NCI-H1105 (cell line): ENCODE results near the gene CTBP1.

Experiments
- DNase-seq: peaks from one replicate; lab custom pipeline; 2025; lab: John Stamatoyannopoulos, UW

CTBP1 gene

DNA sequence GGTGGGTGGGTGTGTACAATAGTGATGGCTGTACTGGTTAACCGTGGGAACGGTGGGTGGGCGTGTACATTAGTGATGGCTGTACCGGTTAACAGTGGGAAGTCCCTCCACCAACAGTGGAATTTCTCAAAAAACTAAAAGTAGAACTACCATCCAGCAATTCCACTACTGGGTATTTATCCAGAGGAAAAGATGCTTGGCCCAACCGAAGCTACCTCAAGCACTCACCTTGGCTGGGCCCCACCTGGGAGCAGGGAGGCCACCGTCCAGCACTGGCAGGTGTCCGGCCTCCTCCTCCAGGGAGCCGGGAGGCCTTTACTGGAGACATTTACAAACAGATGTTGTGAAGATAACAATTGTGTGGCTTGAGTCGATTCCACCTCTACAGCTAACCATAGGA lies 34.8 kb upstream of the CTBP1 start:
- DNase-seq: no peak

DNA sequence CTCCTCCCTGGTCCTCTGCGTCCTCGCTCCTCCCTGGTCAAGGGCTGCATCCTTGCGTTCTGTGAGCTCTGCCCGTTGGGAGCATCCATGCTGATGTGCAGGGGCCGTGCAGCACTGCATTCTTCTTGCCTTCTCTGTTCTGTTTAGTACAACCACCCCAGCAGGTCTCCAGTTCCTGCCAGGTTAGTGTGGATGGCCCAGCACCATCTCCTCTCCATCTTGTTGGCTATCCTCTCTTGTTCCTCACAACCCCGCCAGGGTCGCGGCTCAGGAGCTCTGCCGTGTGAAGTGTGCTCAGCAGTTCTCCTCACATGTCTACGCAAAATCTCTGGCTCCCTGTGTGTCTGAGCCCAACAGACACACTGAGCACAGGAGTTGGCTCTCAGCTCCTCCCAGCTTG lies 30.3 kb upstream of the CTBP1 start:
- no peak for DNase-seq

DNA sequence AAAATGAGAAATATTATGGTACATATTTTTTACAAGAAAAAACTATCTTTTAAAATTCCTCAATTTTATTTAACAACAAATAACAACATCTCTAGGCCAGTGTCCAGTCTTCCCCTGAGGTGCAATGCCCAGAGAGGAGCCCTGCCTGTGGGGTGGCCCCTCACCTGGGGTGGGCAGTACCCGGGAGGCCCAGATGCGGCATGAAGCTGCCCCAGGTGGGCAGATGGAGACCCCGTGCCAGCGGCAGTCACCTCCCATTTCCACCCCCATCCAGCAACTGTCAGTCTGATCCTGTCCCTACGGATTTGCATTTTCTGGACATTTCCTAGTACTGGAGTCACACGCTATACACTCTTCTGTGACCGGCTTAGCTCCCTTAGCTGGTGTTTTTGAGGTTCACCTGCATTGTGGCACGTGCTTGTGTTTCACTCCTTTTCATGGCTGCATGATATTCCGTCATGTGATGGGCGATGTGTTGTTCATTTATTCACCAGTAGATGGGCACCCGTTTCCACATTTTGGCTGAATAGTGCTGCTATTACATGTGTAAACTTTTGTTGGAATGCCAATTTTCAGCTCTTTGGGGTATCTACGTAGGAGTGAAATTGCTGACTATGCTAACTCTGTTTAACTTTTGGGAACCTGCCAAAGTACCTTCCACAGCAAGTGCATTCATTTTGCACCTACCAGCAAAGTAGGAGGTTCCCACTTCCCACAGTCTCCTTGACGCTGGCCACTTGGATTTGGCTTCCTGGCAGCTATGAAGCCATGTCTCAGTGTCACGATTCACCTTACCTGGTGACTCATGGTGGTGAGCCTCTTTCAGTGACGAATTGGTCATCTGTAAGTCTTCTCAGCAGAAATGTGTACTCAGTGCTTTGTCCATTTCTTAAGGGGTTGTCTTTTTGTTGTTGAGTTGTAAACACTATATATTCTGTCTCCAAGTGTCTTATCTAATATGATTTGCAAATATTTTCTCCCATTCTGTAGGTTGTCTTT lies 29.0 kb upstream of the CTBP1 start:
- no peak for DNase-seq

DNA sequence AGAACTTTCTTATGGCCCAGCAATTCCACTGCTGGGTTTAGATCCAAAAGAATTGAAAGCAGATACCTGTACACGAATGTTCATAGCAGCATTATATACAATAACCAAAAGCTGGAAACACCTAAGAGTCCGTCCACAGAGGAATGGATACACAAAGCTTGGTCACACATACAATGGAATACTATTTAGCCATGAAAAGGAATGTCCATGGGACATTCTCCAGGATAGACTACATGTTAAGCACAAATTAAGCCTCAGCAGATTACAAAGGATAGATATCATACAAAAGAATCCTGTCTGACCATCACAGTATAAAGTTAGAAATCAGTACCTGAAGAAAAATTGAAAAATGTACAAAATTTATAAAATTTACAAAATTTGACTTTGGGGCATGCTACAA lies 28.1 kb upstream of the CTBP1 start:
- DNase-seq: no peak

DNA sequence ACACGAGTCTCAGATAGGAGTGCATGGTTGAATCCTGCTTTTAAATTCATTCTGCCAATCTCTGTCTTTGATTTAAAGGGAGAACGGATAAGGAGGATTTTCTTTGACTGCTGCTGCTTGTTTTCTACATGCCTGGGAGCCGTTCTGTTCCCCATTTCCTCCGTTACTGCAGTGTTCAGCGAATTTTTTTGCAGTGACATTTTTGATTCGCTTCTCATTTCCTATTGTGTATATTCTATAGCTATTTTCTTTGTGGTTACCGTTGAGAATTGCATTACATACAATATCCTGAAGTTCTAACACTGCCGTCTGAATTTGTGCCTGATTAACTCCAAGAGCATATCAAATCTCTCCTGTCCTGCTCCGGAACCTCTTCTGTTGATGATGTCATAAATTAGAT lies 25.9 kb upstream of the CTBP1 start:
- no peak for DNase-seq

DNA sequence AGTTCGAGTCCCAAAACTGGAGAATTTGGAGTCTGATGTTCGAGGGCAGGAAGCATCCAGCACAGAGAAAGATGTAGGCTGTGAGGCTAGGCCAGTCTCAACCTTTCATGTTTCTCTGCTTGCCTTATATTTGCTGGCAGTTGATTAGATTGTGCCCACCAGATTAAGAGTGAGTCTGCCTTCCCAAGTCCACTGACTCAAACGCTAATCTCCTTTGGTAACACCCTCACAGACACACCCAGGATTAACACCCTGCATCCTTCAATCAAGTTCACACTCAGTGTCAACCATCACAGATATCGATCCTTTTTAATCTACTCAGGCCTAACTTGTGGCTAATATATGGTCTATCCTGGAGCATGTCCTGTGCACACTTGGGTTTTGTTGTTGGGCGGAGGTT lies 22.8 kb upstream of the CTBP1 start:
- DNase-seq: no peak

DNA sequence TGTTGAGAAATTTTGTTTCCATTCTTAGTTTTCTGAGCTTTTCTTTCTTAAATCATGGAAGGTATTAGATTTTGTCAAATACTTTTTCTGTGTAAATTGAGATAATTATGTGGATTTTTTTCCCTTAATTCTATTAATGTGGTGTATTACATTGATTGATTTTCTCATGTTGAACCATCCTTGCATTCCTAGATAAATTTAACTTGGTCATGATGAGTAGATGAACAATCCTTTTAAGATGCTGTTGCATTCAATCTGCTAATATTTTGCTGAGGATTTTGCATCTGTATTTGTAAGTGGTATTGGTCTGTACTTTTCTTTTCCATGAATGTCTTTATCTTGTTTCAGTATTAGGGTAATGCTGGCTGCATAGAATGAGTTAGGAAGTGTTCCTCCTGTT lies 20.3 kb upstream of the CTBP1 start:
- no peak for DNase-seq

DNA sequence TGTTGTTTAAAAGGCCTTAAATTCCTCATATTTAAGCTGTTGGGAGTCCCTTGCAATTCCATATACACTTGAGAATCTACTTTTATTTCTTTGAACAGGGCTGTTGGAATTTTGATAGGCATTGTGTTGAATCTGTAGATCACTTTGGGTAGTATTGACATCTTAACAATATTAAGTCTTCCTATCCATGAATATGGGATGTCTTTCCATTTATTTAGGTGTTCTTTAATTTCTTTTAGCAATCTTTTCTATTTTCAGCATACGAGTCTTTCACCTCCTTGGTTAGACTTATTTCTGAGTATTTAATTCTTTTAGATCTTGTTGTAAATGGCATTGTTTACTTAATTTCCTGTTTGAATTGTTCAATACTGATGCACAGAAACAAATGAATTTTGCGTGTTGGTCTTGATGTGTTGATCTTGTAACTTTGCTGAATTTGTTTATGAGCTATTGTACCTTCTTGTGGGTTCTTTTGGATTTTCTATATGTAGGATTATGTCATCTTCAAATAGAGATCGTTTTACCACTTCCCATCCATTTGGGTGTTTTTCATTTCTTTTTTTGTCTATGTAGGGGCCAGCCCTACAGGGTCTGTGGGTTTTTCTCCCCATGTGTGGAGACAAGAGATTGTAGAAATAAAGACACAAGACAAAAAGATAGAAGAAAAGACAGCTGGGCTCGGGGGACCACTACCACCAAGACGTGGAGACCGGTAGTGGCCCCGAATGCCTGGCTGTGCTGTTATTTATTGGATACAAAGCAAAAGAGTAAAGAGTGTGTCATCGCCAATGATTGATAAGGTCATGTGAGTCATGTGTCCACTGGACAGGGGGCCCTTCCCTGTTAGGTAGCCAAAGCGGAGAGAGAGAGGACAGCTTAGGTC lies 18.2 kb upstream of the CTBP1 start:
- DNase-seq: no peak

DNA sequence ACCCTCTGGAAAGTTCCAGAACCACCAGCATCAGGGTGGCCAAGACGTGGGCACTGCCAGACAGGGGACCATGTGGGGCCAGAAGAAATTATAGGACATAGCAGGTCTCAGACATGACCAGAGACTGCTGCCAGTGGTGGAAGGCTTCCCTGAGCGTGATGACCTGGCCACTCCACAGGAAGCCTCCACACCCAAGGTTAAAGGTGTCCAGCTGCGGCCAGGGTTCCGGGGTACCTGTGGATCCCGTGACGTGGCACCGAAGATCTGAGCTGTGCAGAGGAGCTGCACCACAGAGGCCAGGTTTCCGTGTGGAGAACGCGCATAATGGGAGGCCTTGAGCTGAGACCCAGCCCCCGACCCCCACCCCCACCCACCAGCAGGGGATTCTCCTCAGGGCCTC lies 16.4 kb upstream of the CTBP1 start:
- DNase-seq: no peak

DNA sequence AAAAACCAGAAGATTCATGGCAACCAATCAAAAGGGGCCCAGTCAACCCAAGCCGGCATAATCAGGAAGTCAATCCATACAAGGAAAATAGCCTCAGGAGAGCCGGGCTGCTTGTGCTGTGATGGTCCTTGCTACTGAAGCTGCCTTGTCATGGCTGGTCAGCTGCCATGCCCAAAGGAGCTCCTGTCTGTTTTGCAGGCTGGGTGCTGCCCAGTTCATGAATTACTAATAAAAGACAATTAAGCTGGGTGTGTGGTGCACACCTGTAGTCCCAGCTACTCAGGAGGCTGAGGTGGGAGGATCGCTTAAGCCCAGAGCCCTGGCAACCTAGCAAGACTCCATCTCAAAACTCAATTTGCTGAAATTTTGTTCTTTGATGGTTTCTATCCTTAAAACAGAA lies 16.0 kb upstream of the CTBP1 start:
- DNase-seq: no peak

DNA sequence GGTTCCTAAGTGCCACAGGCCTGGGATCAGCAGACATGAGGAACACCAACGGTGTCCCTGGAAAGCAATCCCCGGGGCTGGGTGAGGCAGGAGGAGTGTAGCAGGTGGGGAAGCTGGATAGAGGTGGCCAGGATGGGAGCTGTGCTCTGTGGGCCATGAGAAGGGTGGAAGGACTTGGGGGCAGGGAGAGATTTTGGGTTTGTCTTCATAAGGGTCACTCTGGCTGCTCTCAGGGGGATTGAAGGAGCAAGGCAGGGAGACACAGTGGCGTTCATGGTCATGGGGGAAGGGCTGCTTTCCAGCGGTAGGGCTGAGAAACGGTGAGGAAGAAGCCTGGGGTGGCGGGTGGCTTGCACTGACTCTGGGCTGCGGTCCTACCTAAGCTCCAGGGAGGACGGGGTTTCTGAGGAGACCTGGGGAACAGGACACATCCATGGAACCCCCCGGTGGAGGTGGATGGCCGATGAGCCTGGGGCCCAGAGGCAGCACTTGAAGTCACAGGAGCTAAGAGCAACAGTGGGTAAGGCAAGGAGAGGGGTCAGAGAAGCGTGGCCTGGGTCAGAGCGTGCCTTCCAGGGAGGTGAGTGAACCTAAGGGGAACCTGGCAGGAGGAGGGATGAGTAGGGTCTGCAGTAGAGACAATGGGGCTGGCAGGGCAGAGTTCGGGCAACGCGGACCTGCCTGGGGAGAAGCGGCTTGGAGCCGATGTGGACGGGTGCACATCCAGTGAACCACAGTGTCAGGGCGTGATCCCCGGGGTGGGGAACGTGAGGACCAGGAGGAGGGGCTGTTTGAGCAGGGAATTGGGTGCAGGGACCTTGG lies 12.4 kb upstream of the CTBP1 start:
- no peak for DNase-seq

DNA sequence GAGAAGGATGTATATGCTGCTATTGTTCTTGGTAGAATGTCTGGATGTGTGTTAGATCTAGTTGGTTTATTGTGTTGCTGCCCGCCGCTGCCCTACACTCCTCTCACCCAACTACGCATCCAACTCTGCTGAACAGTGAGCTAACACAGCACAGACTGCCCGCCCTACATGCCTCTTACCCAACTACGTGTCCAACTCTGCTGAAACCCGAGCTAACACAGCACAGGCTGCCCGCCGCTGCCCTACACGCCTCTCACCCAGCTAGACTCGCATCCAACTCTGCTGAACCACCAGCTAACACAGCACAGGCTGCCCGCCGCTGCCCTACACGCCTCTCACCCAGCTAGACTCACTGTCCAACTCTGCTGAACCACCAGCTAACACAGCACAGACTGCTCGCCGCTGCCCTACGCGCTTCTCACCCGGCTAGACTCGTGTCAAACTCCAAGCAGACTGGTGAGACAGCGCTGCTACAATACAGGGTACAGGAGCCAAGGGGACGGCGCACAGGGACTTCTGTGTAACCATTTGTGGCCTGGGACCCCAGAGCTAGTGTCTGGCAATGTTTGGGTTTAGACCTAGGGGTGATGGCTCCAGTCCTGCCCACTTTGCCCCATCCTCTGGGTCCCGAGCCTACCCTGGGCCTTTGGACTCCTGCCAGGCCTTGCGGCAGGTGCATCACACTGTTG lies 11.6 kb upstream of the CTBP1 start:
- DNase-seq: no peak

DNA sequence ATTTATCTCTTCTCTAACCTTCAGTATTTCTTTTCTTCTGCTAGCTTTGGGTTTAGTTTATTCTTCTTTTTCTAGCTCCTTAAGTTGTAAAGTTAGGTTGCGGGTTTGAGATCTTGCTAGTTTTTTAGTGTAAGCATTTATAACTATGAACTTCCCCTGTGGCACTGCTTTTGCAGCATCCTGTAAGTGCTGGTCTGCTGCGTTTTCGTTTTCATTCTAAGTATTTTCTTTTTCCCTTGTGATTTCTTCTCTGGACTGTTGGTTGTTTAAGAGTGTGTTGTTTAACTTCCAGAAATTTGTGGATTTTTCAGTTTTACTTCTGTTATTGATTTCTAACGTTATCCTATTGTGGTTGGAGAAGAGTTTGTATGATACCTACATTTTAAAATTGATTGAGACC lies 11.0 kb upstream of the CTBP1 start:
- no peak for DNase-seq

DNA sequence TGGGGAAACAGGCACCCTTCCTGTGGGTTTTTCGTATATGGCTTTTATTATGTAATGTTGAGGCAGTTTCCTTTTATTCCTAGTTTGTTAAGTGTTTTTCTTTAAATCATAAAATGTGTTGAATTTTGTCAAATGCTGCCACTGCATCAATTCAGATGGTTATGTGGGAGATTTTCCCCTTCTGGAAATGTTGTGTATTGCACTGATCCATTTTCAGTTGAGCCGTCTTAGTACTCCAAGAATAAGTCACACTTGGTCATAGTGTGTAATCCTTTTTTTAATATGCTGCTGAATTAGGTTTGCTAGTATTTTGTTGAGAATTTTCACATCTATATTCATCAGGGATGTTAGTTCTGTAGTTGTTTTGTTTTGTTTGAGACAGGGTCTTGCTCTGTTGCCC lies 9.5 kb upstream of the CTBP1 start:
- no peak for DNase-seq

DNA sequence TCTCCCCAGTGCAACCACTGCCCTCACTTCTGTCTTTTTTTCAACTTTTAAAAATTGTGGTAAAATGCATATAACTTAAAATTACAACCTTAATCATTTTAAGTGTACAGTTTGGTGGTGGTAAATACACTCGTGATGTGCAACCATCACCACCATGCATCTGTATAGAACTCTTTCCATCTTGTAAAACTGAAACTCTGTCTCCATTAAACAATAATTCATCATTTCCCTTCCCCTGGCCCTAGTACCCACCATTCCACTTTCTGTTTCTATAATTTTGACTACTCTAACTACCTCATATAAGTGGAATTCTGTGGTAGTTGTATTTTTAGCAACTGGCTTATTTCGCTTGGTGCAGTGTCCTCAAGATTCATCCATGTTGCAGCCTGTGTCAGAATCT lies 6.8 kb upstream of the CTBP1 start:
- no peak for DNase-seq

DNA sequence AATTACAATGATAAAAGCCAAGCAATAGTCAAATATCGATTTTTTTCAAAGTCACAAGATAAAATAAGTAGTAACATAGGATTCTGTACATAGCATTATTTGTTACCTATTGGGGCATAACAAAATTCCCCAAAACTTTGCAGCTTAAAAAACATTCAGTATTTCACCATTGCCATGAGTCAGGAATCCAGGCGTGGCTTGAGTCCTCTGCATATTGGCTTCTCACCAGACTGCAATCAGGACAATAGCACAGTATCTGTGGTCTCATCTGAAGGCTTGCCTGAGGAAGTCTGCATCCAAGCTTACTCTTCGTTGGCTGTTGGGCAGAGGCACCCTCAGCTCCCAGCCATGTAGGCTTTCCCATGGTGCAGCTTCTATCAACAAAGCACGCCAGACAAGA lies 6.2 kb upstream of the CTBP1 start:
- DNase-seq: no peak

DNA sequence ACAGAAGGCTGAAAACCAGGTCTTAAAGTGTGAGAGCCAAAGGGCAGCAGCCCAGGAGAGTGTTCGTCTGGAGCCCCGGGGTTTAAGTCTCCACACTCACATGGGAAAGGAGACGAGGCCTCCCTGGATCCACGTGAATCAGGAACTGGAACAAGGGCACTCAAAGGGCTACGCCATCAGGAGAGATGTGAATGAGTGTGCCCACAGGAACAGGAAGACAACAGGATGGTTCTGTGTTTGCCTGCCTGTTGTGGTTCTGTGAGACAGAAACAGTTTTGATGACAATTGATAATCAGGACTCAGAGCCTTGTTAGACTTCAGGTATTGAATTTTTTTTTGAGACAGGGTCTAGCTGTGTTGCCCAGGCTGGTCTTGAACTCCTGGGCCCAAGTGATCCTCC lies 4.9 kb upstream of the CTBP1 start:
- DNase-seq: no peak

DNA sequence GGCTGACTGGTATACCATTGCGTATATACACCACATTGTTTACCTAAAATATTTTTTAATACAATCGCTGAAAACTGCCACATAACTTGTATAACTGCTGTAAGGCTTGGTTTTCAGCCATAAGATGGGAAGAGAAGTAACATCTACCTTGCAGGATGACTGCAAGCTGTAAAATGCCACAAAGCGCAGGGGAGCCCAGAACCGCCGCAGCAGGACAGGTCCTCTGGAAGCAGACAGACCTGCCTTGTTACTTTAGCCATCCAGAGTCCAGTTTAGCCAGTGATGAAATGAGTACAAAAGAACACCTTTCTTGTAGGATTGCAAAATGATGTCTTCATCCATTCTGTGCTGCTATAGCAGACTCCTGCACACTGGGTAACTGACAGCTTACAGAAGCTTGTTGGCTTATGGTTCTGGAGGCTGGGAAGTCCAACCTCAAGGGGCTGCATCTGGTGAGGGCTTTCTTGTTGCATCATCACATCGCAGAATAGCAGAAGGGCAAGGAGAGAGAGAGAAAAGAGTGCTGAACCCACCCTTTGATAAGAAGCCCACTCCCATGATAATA lies 4.1 kb upstream of the CTBP1 start:
- no peak for DNase-seq

DNA sequence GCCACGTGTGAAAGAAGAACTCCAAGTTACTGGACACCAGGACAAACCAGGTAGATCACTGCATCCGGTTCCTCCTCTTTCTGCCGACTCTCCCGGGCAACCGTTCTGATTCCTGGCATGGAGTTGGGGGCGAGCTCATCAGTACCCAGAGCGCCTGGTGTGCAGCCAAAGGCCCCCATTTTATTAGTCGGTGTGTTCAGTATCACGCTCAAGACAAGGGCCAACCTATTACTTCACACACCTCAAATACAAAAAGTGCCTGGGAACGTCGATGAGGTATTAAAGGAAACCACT lies 2.8 kb upstream of the CTBP1 start:
- no peak for DNase-seq

DNA sequence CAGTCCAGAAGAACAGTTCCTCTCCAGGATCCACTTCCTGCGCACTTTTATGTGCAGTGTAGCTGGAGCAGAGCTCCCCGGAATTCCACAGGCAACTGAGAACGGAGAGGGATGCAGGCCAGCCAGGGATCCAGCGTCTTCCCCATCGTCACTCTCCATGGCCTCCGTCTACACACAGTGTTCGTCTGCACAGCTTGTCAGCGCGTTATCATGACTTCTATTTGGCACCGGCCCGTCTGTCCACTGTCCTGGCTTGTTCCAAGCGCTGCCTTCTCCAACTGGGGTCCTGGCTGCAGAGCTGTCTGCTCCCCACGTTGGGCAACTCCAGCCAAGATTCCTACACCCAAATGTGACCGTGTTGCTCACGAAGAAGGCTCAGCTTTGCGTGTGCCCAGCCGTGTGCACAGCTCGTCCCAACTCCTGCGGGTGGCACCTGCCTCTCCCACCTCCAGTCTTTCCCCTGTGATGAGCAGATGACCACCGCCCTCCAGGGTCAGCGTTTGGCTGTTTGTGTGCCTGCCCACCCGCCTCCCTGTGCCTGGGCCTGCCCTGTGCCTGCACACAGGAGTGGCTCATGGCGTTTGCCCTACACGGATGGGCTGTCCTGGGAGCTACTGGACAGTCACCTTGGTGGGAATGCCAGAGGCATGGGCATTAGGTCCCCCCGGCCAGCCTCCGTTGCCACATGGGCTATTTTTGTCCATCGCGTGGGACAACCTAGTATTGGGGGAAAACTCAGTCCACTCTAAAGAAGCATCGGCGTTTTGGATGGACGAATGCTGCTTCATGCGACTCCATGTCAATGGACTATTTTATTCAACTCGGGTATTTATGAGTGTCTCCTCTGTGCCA lies 2.2 kb upstream of the CTBP1 start:
- DNase-seq: no peak

DNA sequence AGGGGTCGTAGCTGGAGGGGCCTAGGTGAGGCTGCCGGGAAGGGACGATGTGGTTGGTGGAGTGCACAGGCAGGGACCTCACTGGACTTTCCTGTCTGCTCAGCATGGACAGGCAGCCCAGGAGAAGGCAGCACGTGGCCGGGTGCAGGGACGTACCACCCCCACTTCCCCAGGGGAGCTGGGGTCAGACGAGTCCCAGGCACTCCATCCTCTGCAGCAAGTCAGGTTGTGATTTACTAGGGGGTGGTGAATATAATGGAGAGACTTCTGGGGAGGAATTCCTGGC lies 1.5 kb upstream of the CTBP1 start:
- no peak for DNase-seq
